Mammary epithelial cell (primary cell): ENCODE data around the gene OMD.

Experiments used
- CTCF ChIP-seq, 2 donors: IDR thresholded peaks in 1 of 2; conservative IDR thresholded peaks in 1 of 2; 2 replicates each; pipeline ENCODE4 v1.5.1; 2011 to 2012; ENCODE audit warnings: inconsistent platforms in 2 of 2, low read length in 2 of 2, mild to moderate bottlenecking in 2 of 2, control low read depth in 1 of 2, low read depth in 1 of 2; ENCODE audit not compliant: insufficient read depth in 1 of 2; ENCODE audit errors: extremely low read depth in 1 of 2
- EZH2 ChIP-seq: IDR thresholded peaks from 2 replicates; pipeline ENCODE4 v1.6.1; 2012; ENCODE audit warnings: low read length, inconsistent platforms, borderline replicate concordance

GRCh38 chr9:92385001-92385400 is 39.3 kb downstream of the OMD start:
- TF ChIP-seq CTCF (conservative IDR thresholded peaks at IDR 0.05 in 1 of 2, IDR thresholded peaks at IDR 0.05 in 1 of 2; ENCODE audit: extremely low read depth in 1 of 2, insufficient read depth in 1 of 2, low read depth in 1 of 2, low read length in 2 of 2) (no peak), EZH2 (no peak)
